ENCODE results near the gene NELL1.

NELL1 gene

DNA sequence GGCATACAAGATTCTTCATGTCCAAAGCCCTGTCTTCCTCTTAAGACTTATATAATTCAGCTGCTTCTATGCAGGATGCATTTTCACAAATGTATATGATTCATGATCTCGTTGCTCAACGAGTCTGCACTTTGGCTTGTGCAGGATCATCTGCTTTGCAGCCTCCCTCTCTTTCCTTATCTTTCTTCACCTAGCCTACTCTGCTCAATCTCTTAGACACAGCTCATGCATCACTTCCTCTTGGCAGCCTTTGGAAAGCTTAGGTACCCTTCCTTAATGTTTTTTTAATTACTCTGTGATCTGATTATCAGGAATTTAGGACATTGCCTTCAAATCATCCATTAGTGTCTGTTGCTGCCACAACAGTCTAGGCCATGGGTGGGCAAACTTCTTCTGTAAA lies 673.8 kb downstream of the NELL1 start:
- DNase-seq (ENCODE audit: low spot score) (no peak), ATAC-seq (ENCODE audit: low read depth) (no peak)
- Histone ChIP-seq H3K36me3 (ENCODE audit: low read depth) (no peaks in the 10 kb centered on the region), H3K4me3 (ENCODE audit: severe bottlenecking) (no peak overlapping the region), H3K9me3 (ENCODE audit: severe bottlenecking) (no peaks in the 10 kb centered on the region), H3K4me1 (ENCODE audit: insufficient read depth, poor library complexity, severe bottlenecking) (no peaks in the 10 kb centered on the region), H3K27ac (ENCODE audit: poor library complexity, severe bottlenecking) (no peak overlapping the region), H3K27me3 (ENCODE audit: insufficient read depth, poor library complexity, severe bottlenecking) (no peaks in the 10 kb centered on the region)
- no peak for TF ChIP-seq CTCF (IDR thresholded peaks at IDR 0.05; ENCODE audit: poor library complexity, severe bottlenecking)

GRCh38 chr11:21346361-21346760 lies 677.0 kb downstream of the NELL1 start:
- no peak overlapping the region for H3K4me3 ChIP-seq (ENCODE audit: severe bottlenecking)
- H3K4me1 ChIP-seq (ENCODE audit: insufficient read depth, poor library complexity, severe bottlenecking) = no peaks in the 10 kb centered on the region
- ATAC-seq (ENCODE audit: low read depth) (no peak), DNase-seq (ENCODE audit: low spot score) (no peak)
- no peak overlapping the region for H3K27ac ChIP-seq (ENCODE audit: poor library complexity, severe bottlenecking)
- no peaks in the 10 kb centered on the region for H3K9me3 ChIP-seq (ENCODE audit: severe bottlenecking)
- H3K27me3 ChIP-seq (ENCODE audit: insufficient read depth, poor library complexity, severe bottlenecking) = no peaks in the 10 kb centered on the region
- H3K36me3 ChIP-seq (ENCODE audit: low read depth) = no peaks in the 10 kb centered on the region
- TF ChIP-seq CTCF (IDR thresholded peaks at IDR 0.05; ENCODE audit: poor library complexity, severe bottlenecking) = no peak

DNA sequence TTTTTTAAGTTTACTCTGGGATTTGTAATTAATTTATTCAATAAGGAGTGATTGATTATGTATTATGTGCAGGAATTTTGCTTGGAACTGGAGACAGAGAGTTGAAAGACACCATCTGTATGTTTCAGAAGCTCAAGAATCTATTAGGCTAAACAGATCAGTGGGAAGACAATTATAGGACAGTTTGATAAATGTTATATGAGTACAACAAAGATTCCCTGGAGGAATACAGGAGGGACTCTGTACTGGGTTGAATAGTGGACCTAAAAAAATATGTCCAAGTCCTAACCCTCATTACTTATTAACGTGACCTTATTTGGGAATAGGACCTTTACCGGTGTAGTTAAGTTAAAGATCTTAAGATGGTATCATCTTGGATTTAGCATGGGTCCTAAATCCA lies 681.2 kb downstream of the NELL1 start:
- DNase-seq (ENCODE audit: low spot score) (no peak), ATAC-seq (ENCODE audit: low read depth) (no peak)
- no peak for TF ChIP-seq CTCF (IDR thresholded peaks at IDR 0.05; ENCODE audit: poor library complexity, severe bottlenecking)
- Histone ChIP-seq H3K4me3 (ENCODE audit: severe bottlenecking) (no peak overlapping the region), H3K9me3 (ENCODE audit: severe bottlenecking) (no peaks in the 10 kb centered on the region), H3K27ac (ENCODE audit: poor library complexity, severe bottlenecking) (no peak overlapping the region), H3K27me3 (ENCODE audit: insufficient read depth, poor library complexity, severe bottlenecking) (no peaks in the 10 kb centered on the region), H3K36me3 (ENCODE audit: low read depth) (no peaks in the 10 kb centered on the region), H3K4me1 (ENCODE audit: insufficient read depth, poor library complexity, severe bottlenecking) (no peaks in the 10 kb centered on the region)

GRCh38 chr11:21353425-21353824 lies 684.0 kb downstream of the NELL1 start:
- no peaks in the 10 kb centered on the region for H3K36me3 ChIP-seq (ENCODE audit: low read depth)
- H3K9me3 ChIP-seq (ENCODE audit: severe bottlenecking) = no peaks in the 10 kb centered on the region
- no peak overlapping the region for H3K27ac ChIP-seq (ENCODE audit: poor library complexity, severe bottlenecking)
- no peaks in the 10 kb centered on the region for H3K4me1 ChIP-seq (ENCODE audit: insufficient read depth, poor library complexity, severe bottlenecking)
- ATAC-seq (ENCODE audit: low read depth) = no peak
- H3K4me3 ChIP-seq (ENCODE audit: severe bottlenecking) = no peak overlapping the region
- DNase-seq (ENCODE audit: low spot score) = no peak
- no peak for TF ChIP-seq CTCF (IDR thresholded peaks at IDR 0.05; ENCODE audit: poor library complexity, severe bottlenecking)
- no peaks in the 10 kb centered on the region for H3K27me3 ChIP-seq (ENCODE audit: insufficient read depth, poor library complexity, severe bottlenecking)

DNA sequence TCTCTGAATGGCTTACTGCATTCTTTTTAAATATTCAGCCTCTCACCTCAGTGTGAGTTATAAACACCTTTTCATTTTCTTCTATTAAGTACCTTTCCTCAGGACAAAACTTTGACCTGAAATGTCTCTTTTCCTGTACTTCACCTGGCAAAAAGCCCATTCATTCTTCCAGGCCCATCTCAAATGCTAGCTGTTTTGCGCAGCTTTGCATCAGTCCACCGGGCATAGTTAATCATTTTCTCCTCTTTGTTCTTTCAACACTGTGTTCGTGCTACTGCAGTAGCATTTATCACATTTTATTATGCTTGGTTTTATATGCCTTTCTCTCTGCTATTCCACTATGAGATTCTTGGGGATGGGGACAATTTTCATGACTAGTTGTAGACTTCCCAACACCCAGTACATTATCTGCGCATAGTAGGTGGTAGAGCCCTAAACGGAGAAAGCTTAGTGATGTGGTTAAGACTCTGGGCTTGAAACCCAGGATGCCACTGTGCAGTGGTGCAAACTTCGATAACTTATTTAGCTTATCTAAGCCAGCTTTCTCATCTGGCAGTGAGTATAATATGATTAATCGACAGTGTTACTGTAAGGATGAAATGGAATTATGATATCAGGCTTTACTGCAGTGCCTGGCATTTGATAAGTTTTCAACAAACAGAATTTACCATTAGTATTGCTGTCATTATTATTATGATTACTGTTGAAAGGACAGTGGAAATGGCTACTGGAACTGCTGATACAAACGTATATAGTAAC lies 695.7 kb downstream of the NELL1 start:
- no peak for TF ChIP-seq CTCF (IDR thresholded peaks at IDR 0.05; ENCODE audit: poor library complexity, severe bottlenecking)
- H3K36me3 ChIP-seq (ENCODE audit: low read depth) = no peaks in the 10 kb centered on the region
- no peaks in the 10 kb centered on the region for H3K4me1 ChIP-seq (ENCODE audit: insufficient read depth, poor library complexity, severe bottlenecking)
- H3K4me3 ChIP-seq (ENCODE audit: severe bottlenecking) = no peak overlapping the region
- no peaks in the 10 kb centered on the region for H3K27me3 ChIP-seq (ENCODE audit: insufficient read depth, poor library complexity, severe bottlenecking)
- ATAC-seq (ENCODE audit: low read depth) (no peak), DNase-seq (ENCODE audit: low spot score) (no peak)
- H3K27ac ChIP-seq (ENCODE audit: poor library complexity, severe bottlenecking) = no peak overlapping the region
- no peaks in the 10 kb centered on the region for H3K9me3 ChIP-seq (ENCODE audit: severe bottlenecking)

Measured in RWPE2 (cell line).